Mucosa of rectum (tissue), 2 donors: ENCODE results near the gene IZUMO1R.

Experiments
- H3K27ac ChIP-seq, 2 donors: one replicate each; pipeline ENCODE4 v1.7.0; 2013; ENCODE audit warnings: inconsistent platforms in 2 of 2, low read depth in 2 of 2, low read length in 2 of 2
- H3K27me3 ChIP-seq, 2 donors: one replicate each; pipeline ENCODE4 v1.7.0; 2013; ENCODE audit warnings: low read length in 2 of 2; ENCODE audit not compliant: control insufficient read depth in 2 of 2, insufficient read depth in 2 of 2
- H3K36me3 ChIP-seq, 2 donors: one replicate each; pipeline ENCODE4 v1.7.0; 2013; ENCODE audit warnings: low read length in 2 of 2; ENCODE audit not compliant: control insufficient read depth in 2 of 2, insufficient read depth in 2 of 2
- H3K4me1 ChIP-seq, 2 donors: one replicate each; pipeline ENCODE4 v1.7.0; 2013; ENCODE audit warnings: low read length in 2 of 2, mild to moderate bottlenecking in 1 of 2; ENCODE audit not compliant: control insufficient read depth in 2 of 2, insufficient read depth in 2 of 2
- H3K4me3 ChIP-seq, 2 donors: one replicate each; pipeline ENCODE4 v1.7.0; 2013; ENCODE audit warnings: low read length in 2 of 2
- H3K9ac ChIP-seq, 2 donors: one replicate each; pipeline ENCODE4 v1.7.0; 2013; ENCODE audit warnings: low read length in 2 of 2, low read depth in 1 of 2, mild to moderate bottlenecking in 1 of 2
- H3K9me3 ChIP-seq, 2 donors: one replicate each; pipeline ENCODE4 v1.7.0; 2013; ENCODE audit warnings: low read length in 2 of 2; ENCODE audit not compliant: control insufficient read depth in 2 of 2
- donor health status: healthy.
- donor health status: Normal muscosa, but diverticular disease.

IZUMO1R gene

GRCh38 chr11:94322501-94322900 is 18.1 kb downstream of the IZUMO1R start:
- Histone ChIP-seq H3K27ac (no peak overlapping the region), H3K9me3 (no peaks in the 10 kb centered on the region), H3K36me3 (no peaks in the 10 kb centered on the region), H3K27me3 (no peaks in the 10 kb centered on the region), H3K4me1 (no peaks in the 10 kb centered on the region), H3K4me3 (no peak overlapping the region), H3K9ac (no peak overlapping the region)

- Histone ChIP-seq H3K4me3 (no peak overlapping the region), H3K4me1 (no peaks in the 10 kb centered on the region), H3K9ac (no peak overlapping the region), H3K36me3 (no peaks in the 10 kb centered on the region), H3K27me3 (no peaks in the 10 kb centered on the region), H3K9me3 (no peaks in the 10 kb centered on the region), H3K27ac (no peak overlapping the region)
Observed at GRCh38 chr11:94325681-94326080, 21.3 kb downstream of the IZUMO1R start.

- Histone ChIP-seq H3K4me3 (no peak overlapping the region), H3K9ac (no peak overlapping the region), H3K9me3 (no peaks in the 10 kb centered on the region), H3K27me3 (no peaks in the 10 kb centered on the region), H3K27ac (no peak overlapping the region), H3K36me3 (no peaks in the 10 kb centered on the region), H3K4me1 (no peaks in the 10 kb centered on the region)
Observed at GRCh38 chr11:94326947-94327346, 22.6 kb downstream of the IZUMO1R start.

GRCh38 chr11:94328587-94329080 is 24.3 kb downstream of the IZUMO1R start:
- H3K9me3 ChIP-seq: no peaks in the 10 kb centered on the region
- no peaks in the 10 kb centered on the region for H3K36me3 ChIP-seq
- no peaks in the 10 kb centered on the region for H3K4me1 ChIP-seq
- no peak overlapping the region for H3K9ac ChIP-seq
- H3K27ac ChIP-seq: no peak overlapping the region
- no peaks in the 10 kb centered on the region for H3K27me3 ChIP-seq
- no peak overlapping the region for H3K4me3 ChIP-seq

- Histone ChIP-seq H3K9me3 (no peaks in the 10 kb centered on the region), H3K4me1 (no peaks in the 10 kb centered on the region), H3K36me3 (no peaks in the 10 kb centered on the region), H3K27ac (no peak overlapping the region), H3K27me3 (no peaks in the 10 kb centered on the region), H3K4me3 (no peak overlapping the region), H3K9ac (no peak overlapping the region)
Observed at GRCh38 chr11:94329501-94329900, 25.1 kb downstream of the IZUMO1R start.

GRCh38 chr11:94330789-94331188 is 26.4 kb downstream of the IZUMO1R start:
- Histone ChIP-seq H3K27ac (no peak overlapping the region), H3K9me3 (no peaks in the 10 kb centered on the region)

GRCh38 chr11:94332814-94333213 is 28.4 kb downstream of the IZUMO1R start:
- Histone ChIP-seq H3K9me3 (no peaks in the 10 kb centered on the region), H3K27me3 (no peaks in the 10 kb centered on the region), H3K4me3 (no peak overlapping the region), H3K27ac (no peak overlapping the region), H3K4me1 (no peaks in the 10 kb centered on the region), H3K9ac (no peak overlapping the region), H3K36me3 (no peaks in the 10 kb centered on the region)

More at GRCh38 chr11:94330789-94331188, 26.4 kb downstream of the IZUMO1R start:
- no peaks in the 10 kb centered on the region for H3K27me3 ChIP-seq
- no peak overlapping the region for H3K9ac ChIP-seq
- no peak overlapping the region for H3K4me3 ChIP-seq
- no peaks in the 10 kb centered on the region for H3K4me1 ChIP-seq
- no peaks in the 10 kb centered on the region for H3K36me3 ChIP-seq

- Histone ChIP-seq H3K4me1 (no peaks in the 10 kb centered on the region), H3K4me3 (no peak overlapping the region), H3K9me3 (no peaks in the 10 kb centered on the region), H3K36me3 (no peaks in the 10 kb centered on the region), H3K27me3 (no peaks in the 10 kb centered on the region), H3K9ac (no peak overlapping the region), H3K27ac (no peak overlapping the region)
Observed at GRCh38 chr11:94336033-94336432, 31.7 kb downstream of the IZUMO1R start.

GRCh38 chr11:94338651-94339050 is 34.3 kb downstream of the IZUMO1R start:
- Histone ChIP-seq H3K9me3 (no peaks in the 10 kb centered on the region), H3K27ac (no peak overlapping the region), H3K36me3 (no peaks in the 10 kb centered on the region), H3K4me3 (no peak overlapping the region), H3K27me3 (no peaks in the 10 kb centered on the region), H3K9ac (no peak overlapping the region), H3K4me1 (no peaks in the 10 kb centered on the region)

GRCh38 chr11:94342250-94342649 is 37.9 kb downstream of the IZUMO1R start:
- H3K27ac ChIP-seq: no peak overlapping the region
- no peaks in the 10 kb centered on the region for H3K9me3 ChIP-seq
- H3K4me3 ChIP-seq: no peak overlapping the region
- no peaks in the 10 kb centered on the region for H3K4me1 ChIP-seq
- no peaks in the 10 kb centered on the region for H3K27me3 ChIP-seq
- H3K36me3 ChIP-seq: no peaks in the 10 kb centered on the region
- H3K9ac ChIP-seq: no peak overlapping the region

- no peaks in the 10 kb centered on the region for H3K36me3 ChIP-seq
- H3K9me3 ChIP-seq: no peaks in the 10 kb centered on the region
- no peak overlapping the region for H3K4me3 ChIP-seq
- H3K27ac ChIP-seq: no peak overlapping the region
- no peak overlapping the region for H3K9ac ChIP-seq
- H3K4me1 ChIP-seq: no peaks in the 10 kb centered on the region
- no peaks in the 10 kb centered on the region for H3K27me3 ChIP-seq
Observed at GRCh38 chr11:94343495-94343894, 39.1 kb downstream of the IZUMO1R start.
